Measurements from ENCODE around the gene NUCB1. TPM values are rescaled to one million over a fixed set of nuclear protein-coding genes. Genes with fewer than 3 reads are reported as not detected.

The NUCB1 gene
- total and polyA plus RNA-seq, 9 of the 15 experiments (the other 6 are each of a cell fraction or from before 2014, with no cell fraction given) = 3.1 to 153 (median 71.7) TPM

DNA sequence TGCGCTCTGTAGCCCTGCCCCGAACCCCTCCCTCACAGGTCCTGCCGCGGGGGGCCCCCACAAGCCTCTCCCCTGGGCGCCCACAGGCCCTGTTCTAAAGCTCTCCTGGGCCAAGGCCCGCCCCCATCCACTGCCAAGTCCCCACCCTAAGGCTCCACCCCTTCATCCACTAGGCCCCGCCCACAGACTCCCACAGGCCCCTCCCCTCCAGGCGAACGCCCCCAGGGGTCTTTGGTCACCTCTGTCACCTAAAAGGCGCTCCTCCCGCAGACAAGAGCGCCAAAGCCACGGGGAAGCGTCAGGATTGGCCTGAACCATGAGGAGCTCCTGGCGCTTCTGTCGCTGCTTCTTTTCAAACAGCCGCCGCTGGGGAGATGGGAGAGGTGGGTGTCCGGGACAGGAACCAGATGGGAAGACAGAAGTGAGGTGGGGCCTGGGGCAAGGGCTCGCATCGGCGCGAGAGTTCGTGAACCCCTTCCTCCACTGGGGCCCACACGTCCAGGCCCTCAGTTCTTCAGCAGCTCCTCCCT, 3.9 kb upstream of the NUCB1 start (continued):
- TF ChIP-seq, protein P1, sequence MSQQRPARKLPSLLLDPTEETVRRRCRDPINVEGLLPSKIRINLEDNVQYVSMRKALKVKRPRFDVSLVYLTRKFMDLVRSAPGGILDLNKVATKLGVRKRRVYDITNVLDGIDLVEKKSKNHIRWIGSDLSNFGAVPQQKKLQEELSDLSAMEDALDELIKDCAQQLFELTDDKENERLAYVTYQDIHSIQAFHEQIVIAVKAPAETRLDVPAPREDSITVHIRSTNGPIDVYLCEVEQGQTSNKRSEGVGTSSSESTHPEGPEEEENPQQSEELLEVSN (IDR thresholded peaks at IDR 0.05; ENCODE audit: borderline replicate concordance in 1 of 2, extremely low read depth in 1 of 2, insufficient read depth in 1 of 2, insufficient read length in 1 of 2, low read depth in 1 of 2, low read length in 1 of 2, poor library complexity in 1 of 2, severe bottlenecking in 1 of 2) = no peak
- TF ChIP-seq NFE2 (IDR thresholded peaks at IDR 0.05; ENCODE audit: low read depth) = no peak
- no peak for TF ChIP-seq NBN (IDR thresholded peaks at IDR 0.05; ENCODE audit: low read depth)
- TF ChIP-seq ZNF165 (CRISPR knock-in tag; IDR thresholded peaks at IDR 0.05; ENCODE audit: borderline replicate concordance) = no peak
- TF ChIP-seq ATF3 (IDR thresholded peaks at IDR 0.05) = no peak
- TF ChIP-seq ATF3 (CRISPR knock-in tag; conservative IDR thresholded peaks at IDR 0.05) = no peak
- TF ChIP-seq TFAP4 (CRISPR knock-in tag; IDR thresholded peaks at IDR 0.05; ENCODE audit: borderline replicate concordance) = peak; percentile 32; the same call in 1 of the 2 replicates
- no peak for TF ChIP-seq ASH1L (IDR thresholded peaks at IDR 0.05; ENCODE audit: borderline replicate concordance, low read depth, partially characterized antibody)
- TF ChIP-seq, protein P2, sequence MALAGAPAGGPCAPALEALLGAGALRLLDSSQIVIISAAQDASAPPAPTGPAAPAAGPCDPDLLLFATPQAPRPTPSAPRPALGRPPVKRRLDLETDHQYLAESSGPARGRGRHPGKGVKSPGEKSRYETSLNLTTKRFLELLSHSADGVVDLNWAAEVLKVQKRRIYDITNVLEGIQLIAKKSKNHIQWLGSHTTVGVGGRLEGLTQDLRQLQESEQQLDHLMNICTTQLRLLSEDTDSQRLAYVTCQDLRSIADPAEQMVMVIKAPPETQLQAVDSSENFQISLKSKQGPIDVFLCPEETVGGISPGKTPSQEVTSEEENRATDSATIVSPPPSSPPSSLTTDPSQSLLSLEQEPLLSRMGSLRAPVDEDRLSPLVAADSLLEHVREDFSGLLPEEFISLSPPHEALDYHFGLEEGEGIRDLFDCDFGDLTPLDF (CRISPR knock-in tag; IDR thresholded peaks at IDR 0.05) = no peak
- peak; percentile 10; the same call in 1 of the 2 replicates for TF ChIP-seq JUND (IDR thresholded peaks at IDR 0.05; ENCODE audit: borderline replicate concordance, low read depth, low read length)
- TF ChIP-seq JUND (tag; IDR thresholded peaks at IDR 0.05; ENCODE audit: borderline replicate concordance, low read depth, low read length) = no peak
- no peak for TF ChIP-seq MIER1 (IDR thresholded peaks at IDR 0.05; ENCODE audit: low read depth)
- TF ChIP-seq YY1 (IDR thresholded peaks at IDR 0.05; ENCODE audit: borderline replicate concordance in 1 of 3, control insufficient read depth in 1 of 3, extremely low read depth in 1 of 3, insufficient read depth in 3 of 3, insufficient read length in 1 of 3, insufficient replicate concordance in 2 of 3, low read depth in 1 of 3, low read length in 2 of 3) = no peak
- no peak for TF ChIP-seq HDAC8 (tag; IDR thresholded peaks at IDR 0.05)
- TF ChIP-seq, protein P3, sequence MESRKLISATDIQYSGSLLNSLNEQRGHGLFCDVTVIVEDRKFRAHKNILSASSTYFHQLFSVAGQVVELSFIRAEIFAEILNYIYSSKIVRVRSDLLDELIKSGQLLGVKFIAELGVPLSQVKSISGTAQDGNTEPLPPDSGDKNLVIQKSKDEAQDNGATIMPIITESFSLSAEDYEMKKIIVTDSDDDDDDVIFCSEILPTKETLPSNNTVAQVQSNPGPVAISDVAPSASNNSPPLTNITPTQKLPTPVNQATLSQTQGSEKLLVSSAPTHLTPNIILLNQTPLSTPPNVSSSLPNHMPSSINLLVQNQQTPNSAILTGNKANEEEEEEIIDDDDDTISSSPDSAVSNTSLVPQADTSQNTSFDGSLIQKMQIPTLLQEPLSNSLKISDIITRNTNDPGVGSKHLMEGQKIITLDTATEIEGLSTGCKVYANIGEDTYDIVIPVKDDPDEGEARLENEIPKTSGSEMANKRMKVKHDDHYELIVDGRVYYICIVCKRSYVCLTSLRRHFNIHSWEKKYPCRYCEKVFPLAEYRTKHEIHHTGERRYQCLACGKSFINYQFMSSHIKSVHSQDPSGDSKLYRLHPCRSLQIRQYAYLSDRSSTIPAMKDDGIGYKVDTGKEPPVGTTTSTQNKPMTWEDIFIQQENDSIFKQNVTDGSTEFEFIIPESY (CRISPR knock-in tag; IDR thresholded peaks at IDR 0.05) = peak; percentile 97
- TF ChIP-seq ZC3H8 (IDR thresholded peaks at IDR 0.05) = no peak
- peak; percentile 64 for TF ChIP-seq POLR2G (IDR thresholded peaks at IDR 0.05; ENCODE audit: low read depth, low read length)
- TF ChIP-seq CHD4 (IDR thresholded peaks at IDR 0.05; ENCODE audit: insufficient read depth, insufficient replicate concordance, low read depth, low read length, poor library complexity, severe bottlenecking) = no peak
- TF ChIP-seq ZNF232 (CRISPR knock-in tag; IDR thresholded peaks at IDR 0.05) = no peak
- no peak for TF ChIP-seq ELF2 (CRISPR knock-in tag; IDR thresholded peaks at IDR 0.05)
- TF ChIP-seq, protein P4, sequence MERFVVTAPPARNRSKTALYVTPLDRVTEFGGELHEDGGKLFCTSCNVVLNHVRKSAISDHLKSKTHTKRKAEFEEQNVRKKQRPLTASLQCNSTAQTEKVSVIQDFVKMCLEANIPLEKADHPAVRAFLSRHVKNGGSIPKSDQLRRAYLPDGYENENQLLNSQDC (CRISPR knock-in tag; IDR thresholded peaks at IDR 0.05) = no peak
